LNCaP clone FGC (cell line): ENCODE data around the gene GAPVD1.
A peak's percentile ranks its signal among the peaks of the same experiment; 100 is the strongest.

Experiments
- DNase-seq: peaks from one replicate; pipeline ENCODE4 v3.0.0-alpha.2; 2011; ENCODE audit warnings: low read depth
- H3K4me3 ChIP-seq: 2 replicates; pipeline ENCODE4 v1.5.1; 2011; ENCODE audit warnings: mild to moderate bottlenecking, low read depth, low read length, control low read depth
- TF ChIP-seq, protein P1 (sequence below): IDR thresholded peaks from 2 replicates; pipeline ENCODE4 v1.5.1; 2012; ENCODE audit warnings: mild to moderate bottlenecking; ENCODE audit not compliant: control insufficient read depth, insufficient read depth; ENCODE audit errors: extremely low read depth

Gene GAPVD1

DNA sequence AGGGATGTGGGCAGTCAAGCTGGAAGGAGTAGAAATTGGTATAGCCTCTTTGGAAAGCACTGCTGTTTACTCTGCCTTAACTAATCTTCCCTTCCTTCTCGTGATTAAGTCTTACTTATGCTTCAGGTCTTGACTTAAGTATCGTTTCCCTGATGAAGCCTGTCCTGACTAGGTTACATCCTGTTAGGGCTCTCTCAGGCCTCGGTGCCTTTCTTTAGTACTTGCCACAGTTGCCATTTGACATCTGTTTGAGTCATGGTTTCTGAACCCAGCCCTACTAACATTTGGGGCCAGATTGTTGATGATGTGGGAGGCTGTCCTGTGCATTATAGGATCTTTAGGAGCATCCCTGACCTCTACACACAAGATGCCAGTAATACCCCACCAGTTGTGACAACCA is 94.4 kb downstream of the GAPVD1 start:
- TF ChIP-seq, protein P1, sequence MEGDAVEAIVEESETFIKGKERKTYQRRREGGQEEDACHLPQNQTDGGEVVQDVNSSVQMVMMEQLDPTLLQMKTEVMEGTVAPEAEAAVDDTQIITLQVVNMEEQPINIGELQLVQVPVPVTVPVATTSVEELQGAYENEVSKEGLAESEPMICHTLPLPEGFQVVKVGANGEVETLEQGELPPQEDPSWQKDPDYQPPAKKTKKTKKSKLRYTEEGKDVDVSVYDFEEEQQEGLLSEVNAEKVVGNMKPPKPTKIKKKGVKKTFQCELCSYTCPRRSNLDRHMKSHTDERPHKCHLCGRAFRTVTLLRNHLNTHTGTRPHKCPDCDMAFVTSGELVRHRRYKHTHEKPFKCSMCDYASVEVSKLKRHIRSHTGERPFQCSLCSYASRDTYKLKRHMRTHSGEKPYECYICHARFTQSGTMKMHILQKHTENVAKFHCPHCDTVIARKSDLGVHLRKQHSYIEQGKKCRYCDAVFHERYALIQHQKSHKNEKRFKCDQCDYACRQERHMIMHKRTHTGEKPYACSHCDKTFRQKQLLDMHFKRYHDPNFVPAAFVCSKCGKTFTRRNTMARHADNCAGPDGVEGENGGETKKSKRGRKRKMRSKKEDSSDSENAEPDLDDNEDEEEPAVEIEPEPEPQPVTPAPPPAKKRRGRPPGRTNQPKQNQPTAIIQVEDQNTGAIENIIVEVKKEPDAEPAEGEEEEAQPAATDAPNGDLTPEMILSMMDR, result no peak
- no peak for DNase-seq

DNA sequence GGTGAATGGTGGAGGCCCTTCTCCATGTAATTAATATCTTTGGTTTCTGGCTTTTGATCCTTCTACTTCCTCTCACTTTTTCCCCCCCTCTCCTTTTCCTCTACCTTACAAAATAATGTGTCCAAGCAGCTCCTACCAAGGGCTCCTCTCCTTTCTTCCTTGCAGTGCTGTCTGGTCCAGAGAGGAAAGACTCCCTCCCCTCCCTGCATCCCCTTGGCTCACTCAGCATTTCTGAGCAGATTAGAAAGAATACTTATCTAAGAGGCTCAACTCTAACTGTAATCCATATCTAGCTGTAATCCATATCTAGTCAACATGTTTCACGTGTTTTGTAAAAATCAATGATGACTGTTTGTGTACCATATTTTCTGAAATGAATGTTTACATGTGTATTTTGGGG is 97.4 kb downstream of the GAPVD1 start:
- TF ChIP-seq, protein P1, result no peak
- no peak overlapping the region for H3K4me3 ChIP-seq
- no peak for DNase-seq

More for the DNA sequence above, 94.4 kb downstream of the GAPVD1 start:
- H3K4me3 ChIP-seq, result no peak overlapping the region

DNA sequence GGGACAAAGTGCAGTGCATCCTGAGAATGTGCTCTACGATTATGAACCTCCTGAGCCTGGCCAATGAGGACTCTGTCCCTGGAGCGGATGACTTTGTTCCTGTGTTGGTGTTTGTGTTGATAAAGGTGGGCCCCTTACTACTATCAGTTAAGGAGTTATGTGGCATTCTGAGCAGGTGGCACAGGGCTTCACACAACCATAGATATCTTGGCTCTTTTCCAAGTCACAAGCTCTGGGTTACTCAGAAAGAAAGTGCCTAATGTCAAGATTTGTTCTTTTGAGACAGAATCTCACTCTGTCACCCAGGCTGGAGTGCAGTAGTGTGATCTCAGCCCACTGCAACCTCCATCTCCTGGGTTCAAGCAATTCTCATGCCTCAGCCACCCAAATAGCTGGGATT is 99.0 kb downstream of the GAPVD1 start:
- DNase-seq, result no peak
- H3K4me3 ChIP-seq, result no peak overlapping the region
- TF ChIP-seq, protein P1, result no peak

DNA sequence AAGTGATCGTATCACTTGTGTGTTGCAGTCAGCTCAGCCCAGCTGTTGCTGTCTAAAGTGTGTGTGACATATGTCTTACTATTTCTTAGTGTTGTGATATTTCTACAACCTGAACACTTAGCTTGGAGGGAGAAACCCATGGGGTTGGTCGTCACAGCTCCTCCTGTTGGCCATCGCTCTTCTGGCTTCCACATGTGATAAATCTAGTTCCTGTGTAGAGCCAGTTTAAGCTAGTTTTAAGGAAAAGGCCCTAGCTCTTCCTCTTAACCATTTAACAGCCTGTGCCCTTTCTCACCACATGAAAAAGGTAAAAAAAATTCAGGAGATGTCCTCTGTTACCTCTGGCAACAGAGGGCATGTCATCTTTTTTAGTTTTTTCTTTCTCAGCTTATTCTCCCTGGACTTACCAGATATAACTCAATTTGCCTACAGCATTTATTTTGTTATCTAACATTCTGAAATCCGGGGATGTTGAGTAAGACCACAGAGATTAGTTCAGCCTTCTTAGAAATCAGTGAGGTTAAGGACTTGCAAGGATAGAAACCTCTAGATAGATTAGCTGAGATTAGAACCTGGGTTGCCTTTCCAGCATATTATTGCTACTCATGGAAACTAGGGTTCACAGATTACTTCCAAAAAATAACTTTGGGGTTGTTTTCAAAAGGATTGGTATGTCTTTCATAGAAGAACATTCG is 100.4 kb downstream of the GAPVD1 start:
- no peak for DNase-seq
- H3K4me3 ChIP-seq, result no peak overlapping the region
- TF ChIP-seq, protein P1, result peak; percentile 50

DNA sequence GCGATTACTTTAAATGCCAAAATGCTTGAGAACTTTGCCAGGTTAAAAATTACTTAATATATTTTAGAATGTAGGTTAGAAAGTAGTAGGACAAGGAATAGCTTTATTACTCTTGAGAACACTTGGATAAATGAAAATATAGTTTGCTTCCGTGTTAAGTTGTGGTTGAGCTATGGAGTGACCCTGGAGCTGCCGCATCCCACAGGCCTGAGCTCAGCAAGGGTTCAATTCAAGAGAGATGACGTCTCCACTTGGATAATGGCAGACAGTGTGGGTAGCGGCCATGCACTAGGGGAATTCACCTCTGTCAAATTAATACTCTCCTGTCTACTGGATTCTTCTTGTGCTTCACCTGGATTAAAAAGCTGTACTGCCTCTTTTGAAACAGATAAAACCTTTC is 105.0 kb downstream of the GAPVD1 start:
- TF ChIP-seq, protein P1, result no peak
- no peak for DNase-seq
- H3K4me3 ChIP-seq, result no peak overlapping the region

DNA sequence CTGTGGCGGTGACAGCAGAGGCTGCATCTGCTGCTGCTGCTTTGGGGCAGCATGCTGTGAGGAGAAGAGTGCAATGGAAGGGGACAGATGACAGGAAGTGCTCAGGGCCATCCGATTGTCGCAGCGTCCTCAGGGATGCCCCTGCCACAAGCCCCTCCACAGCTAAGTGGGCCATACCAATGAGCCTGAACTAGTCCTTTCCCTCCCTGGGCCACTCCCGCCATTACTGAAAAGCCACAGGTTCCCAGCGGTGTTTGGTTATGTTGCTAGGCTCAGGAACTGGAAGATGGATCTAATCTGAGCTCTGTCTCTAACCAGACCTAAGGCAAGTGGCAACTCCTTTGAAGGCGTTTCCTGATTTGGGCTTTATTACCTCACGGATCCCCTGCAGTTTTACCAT is 109.2 kb downstream of the GAPVD1 start:
- TF ChIP-seq, protein P1, result no peak
- no peak overlapping the region for H3K4me3 ChIP-seq
- DNase-seq, result no peak

DNA sequence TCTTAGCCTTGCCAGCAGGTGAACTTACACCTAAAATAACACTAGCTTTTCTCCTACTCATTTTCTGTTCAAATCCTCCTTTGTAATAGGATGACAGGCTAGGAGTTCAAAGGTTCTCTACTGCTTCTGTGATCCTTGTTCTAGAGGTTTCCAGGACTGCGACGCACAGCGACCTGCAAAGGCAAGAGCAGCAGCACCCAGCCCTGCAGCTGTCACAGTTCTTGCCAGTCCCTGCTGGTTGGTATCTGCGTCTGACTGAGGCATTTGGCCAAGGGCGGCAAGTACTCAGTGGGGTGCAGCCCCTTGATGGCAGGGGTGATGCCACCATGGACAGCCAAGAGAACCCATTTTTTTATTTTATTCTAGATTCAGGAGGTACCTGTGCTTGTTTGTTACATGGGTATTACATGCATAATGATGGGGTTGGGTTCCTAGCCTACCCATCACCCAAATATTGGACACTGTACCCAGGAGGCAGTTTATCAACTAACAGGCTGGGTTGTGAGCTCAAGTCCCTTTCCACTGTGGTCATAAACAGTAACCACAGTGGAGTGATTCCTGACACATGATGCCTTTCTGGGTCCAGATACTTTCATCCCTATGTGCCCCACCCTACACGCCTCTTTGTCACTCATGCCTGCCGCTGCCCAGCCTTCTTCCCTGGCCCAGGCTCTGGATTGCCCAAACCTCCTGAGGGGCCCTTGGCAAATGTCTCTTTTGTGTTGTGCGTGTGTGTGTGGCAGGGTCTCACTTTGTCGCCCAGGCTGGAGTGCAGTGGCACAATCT is 111.0 kb downstream of the GAPVD1 start:
- no peak for DNase-seq
- H3K4me3 ChIP-seq, result no peak overlapping the region
- TF ChIP-seq, protein P1, result no peak
